Measurements from ENCODE around the gene OIP5. TPM values are rescaled to one million over a fixed set of nuclear protein-coding genes. Genes with fewer than 3 reads are reported as not detected.

OIP5 gene
- total and polyA plus RNA-seq, 9 of the 15 experiments (the other 6 are each of a cell fraction or from before 2014, with no cell fraction given), result 8.3 to 54.8 (median 35.3) TPM

- TF ChIP-seq LCOR (CRISPR knock-in tag; IDR thresholded peaks at IDR 0.05) (peak; percentile 74), KAT8 (IDR thresholded peaks at IDR 0.05; ENCODE audit: low read depth) (no peak), FOXM1 (IDR thresholded peaks at IDR 0.05; ENCODE audit: low read depth) (peak; percentile 100), FOXM1 (CRISPR knock-in tag; IDR thresholded peaks at IDR 0.05; ENCODE audit: low read depth) (peak; percentile 88; the same call in 1 of the 2 replicates), ARNT (IDR thresholded peaks at IDR 0.05) (no peak), MCM3 (IDR thresholded peaks at IDR 0.05) (no peak), MEIS2 (IDR thresholded peaks at IDR 0.05; ENCODE audit: partially characterized antibody) (peak; percentile 94), ZNF431 (CRISPR knock-in tag; IDR thresholded peaks at IDR 0.05) (0 out of 2 replicates have a peak, but pooled peaks have one; percentile 6), HDAC2 (IDR thresholded peaks at IDR 0.05) (peak; percentile 75; the same call in 1 of the 2 replicates), ETV6 (IDR thresholded peaks at IDR 0.05; ENCODE audit: borderline replicate concordance in 1 of 2, low read depth in 2 of 2, low read length in 1 of 2) (no peak), ETV6 (CRISPR knock-in tag; IDR thresholded peaks at IDR 0.05; ENCODE audit: borderline replicate concordance) (no peak; the same call in 1 of the 2 replicates), POLR2AphosphoS2 (IDR thresholded peaks at IDR 0.05; ENCODE audit: low read length) (peak; percentile 42; the same call in 1 of the 2 replicates), GABPB1 (CRISPR knock-in tag; IDR thresholded peaks at IDR 0.05) (peak; percentile 76), CBFA2T3 (IDR thresholded peaks at IDR 0.05) (no peak), ARID2 (IDR thresholded peaks at IDR 0.05) (no peak), SRSF7 (optimal IDR thresholded peaks at IDR 0.05; ENCODE audit: low read depth, low read length) (no peak), ZNF316 (IDR thresholded peaks at IDR 0.05) (peak; percentile 14; the same call in 1 of the 2 replicates), NCOA1 (IDR thresholded peaks at IDR 0.05; ENCODE audit: low read depth) (0 out of 2 replicates have a peak, but pooled peaks have one; percentile 26), CXXC5 (CRISPR knock-in tag; IDR thresholded peaks at IDR 0.05) (peak; percentile 89)
- TF ChIP-seq, protein P1, sequence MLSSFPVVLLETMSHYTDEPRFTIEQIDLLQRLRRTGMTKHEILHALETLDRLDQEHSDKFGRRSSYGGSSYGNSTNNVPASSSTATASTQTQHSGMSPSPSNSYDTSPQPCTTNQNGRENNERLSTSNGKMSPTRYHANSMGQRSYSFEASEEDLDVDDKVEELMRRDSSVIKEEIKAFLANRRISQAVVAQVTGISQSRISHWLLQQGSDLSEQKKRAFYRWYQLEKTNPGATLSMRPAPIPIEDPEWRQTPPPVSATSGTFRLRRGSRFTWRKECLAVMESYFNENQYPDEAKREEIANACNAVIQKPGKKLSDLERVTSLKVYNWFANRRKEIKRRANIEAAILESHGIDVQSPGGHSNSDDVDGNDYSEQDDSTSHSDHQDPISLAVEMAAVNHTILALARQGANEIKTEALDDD (IDR thresholded peaks at IDR 0.05), result peak; percentile 90
- TF ChIP-seq, protein P2, sequence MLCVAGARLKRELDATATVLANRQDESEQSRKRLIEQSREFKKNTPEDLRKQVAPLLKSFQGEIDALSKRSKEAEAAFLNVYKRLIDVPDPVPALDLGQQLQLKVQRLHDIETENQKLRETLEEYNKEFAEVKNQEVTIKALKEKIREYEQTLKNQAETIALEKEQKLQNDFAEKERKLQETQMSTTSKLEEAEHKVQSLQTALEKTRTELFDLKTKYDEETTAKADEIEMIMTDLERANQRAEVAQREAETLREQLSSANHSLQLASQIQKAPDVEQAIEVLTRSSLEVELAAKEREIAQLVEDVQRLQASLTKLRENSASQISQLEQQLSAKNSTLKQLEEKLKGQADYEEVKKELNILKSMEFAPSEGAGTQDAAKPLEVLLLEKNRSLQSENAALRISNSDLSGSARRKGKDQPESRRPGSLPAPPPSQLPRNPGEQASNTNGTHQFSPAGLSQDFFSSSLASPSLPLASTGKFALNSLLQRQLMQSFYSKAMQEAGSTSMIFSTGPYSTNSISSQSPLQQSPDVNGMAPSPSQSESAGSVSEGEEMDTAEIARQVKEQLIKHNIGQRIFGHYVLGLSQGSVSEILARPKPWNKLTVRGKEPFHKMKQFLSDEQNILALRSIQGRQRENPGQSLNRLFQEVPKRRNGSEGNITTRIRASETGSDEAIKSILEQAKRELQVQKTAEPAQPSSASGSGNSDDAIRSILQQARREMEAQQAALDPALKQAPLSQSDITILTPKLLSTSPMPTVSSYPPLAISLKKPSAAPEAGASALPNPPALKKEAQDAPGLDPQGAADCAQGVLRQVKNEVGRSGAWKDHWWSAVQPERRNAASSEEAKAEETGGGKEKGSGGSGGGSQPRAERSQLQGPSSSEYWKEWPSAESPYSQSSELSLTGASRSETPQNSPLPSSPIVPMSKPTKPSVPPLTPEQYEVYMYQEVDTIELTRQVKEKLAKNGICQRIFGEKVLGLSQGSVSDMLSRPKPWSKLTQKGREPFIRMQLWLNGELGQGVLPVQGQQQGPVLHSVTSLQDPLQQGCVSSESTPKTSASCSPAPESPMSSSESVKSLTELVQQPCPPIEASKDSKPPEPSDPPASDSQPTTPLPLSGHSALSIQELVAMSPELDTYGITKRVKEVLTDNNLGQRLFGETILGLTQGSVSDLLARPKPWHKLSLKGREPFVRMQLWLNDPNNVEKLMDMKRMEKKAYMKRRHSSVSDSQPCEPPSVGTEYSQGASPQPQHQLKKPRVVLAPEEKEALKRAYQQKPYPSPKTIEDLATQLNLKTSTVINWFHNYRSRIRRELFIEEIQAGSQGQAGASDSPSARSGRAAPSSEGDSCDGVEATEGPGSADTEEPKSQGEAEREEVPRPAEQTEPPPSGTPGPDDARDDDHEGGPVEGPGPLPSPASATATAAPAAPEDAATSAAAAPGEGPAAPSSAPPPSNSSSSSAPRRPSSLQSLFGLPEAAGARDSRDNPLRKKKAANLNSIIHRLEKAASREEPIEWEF (CRISPR knock-in tag; IDR thresholded peaks at IDR 0.05), result no peak
- TF ChIP-seq, protein P3, sequence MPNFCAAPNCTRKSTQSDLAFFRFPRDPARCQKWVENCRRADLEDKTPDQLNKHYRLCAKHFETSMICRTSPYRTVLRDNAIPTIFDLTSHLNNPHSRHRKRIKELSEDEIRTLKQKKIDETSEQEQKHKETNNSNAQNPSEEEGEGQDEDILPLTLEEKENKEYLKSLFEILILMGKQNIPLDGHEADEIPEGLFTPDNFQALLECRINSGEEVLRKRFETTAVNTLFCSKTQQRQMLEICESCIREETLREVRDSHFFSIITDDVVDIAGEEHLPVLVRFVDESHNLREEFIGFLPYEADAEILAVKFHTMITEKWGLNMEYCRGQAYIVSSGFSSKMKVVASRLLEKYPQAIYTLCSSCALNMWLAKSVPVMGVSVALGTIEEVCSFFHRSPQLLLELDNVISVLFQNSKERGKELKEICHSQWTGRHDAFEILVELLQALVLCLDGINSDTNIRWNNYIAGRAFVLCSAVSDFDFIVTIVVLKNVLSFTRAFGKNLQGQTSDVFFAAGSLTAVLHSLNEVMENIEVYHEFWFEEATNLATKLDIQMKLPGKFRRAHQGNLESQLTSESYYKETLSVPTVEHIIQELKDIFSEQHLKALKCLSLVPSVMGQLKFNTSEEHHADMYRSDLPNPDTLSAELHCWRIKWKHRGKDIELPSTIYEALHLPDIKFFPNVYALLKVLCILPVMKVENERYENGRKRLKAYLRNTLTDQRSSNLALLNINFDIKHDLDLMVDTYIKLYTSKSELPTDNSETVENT (CRISPR knock-in tag; IDR thresholded peaks at IDR 0.05), result peak; percentile 94
Observed at GRCh38 chr15:41332194-41333025, at the start of gene OIP5, which contains the start of gene NUSAP1 (continued).

Measured in K562 (cell line).